Measurements from ENCODE around the gene SETD3.

GRCh38 chr14:99505089-99505488, 24.4 kb upstream of the SETD3 start:
- TF ChIP-seq CTCF (conservative IDR thresholded peaks at IDR 0.05; ENCODE audit: low read depth in 2 of 2): no peak
- no peak for TF ChIP-seq REST (IDR thresholded peaks at IDR 0.05; ENCODE audit: unreplicated experiment)
